ENCODE results near the gene SMYD3.
A peak's percentile ranks its signal among the peaks of the same experiment; 100 is the strongest.
"Not testable (repeated sequence)": the region's sequence is repeated elsewhere in the genome, so short reads cannot be mapped to it uniquely, and the experiment has no call there.

The SMYD3 gene

DNA sequence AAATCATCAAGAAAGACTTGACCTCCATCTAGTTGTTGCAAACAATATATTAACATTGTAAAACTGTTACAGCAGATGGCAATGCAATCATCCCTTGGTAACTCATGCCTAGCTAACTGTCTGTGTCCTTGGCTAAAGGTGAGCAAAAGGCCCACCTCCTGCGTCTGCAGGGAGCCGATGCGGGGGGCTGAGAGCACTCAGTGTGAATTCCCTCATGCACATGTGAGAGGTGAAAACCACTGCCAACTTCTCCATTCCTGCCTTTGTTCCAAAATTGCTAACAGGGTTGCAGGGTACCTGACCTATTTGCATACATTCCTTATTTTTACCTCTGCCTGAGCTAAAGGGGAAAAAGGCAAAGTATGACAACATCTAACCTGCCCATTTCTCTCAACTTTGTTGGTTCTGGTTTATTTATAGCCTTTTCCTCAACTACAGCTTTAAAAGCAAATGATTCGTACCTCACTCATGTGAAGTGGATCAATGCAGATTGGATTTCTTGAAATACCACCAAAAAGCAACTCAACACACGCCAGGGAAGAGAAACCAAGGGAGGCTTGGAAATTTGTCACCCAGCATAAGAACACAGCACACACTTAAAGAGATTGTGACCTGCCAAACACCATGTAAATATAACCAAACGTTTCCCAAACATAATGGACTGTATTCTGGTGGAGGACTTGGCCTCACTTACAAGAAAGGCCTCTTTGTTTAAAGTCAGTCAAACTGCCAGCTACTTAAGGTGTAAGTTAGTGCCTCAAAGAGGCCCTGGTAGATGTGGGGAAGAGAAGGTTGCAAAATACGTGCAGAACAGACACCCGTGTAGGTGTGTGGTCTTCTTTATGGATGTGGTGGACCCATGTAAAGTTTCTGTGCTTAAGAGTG lies 651.0 kb downstream of the SMYD3 start:
- DNase-seq: no peak

DNA sequence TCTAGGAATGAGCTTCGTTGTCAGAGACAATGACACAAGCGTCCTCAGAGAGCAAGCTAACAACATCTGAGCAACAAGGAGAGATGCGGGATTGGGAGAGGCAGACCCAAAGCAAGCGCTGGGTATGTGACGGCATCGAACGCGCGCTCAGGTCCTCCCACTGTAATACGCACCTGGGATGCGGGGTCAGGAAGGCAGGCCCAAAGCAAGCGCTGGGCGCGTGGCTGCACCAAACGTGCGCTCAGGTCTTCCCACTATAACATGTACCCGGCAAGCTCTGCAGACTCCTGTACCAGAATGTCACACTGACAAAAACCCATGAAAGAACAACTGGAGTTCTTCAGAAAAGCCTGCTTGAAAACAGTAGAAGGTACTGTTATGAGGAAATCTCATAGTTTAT lies 653.8 kb downstream of the SMYD3 start:
- no peak for DNase-seq

DNA sequence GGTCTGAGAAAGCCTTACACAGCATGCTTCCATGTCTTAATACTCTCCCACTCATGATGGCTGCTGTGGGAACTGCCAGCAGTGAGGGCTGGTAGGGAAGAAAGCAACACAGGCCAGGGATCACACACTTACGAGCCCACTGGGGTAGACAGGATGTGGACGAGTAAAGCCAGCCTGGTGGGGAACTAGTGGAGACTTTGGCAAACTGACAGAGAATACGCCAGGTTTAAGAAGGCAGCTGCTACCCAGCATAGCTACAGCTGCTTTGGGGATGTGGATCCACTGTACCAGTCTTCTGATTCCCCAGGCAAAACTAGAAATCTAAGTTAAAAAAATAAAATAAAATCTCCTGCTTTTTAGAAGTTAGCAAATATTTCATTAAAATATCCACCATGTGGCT lies 664.0 kb downstream of the SMYD3 start:
- DNase-seq: no peak

DNA sequence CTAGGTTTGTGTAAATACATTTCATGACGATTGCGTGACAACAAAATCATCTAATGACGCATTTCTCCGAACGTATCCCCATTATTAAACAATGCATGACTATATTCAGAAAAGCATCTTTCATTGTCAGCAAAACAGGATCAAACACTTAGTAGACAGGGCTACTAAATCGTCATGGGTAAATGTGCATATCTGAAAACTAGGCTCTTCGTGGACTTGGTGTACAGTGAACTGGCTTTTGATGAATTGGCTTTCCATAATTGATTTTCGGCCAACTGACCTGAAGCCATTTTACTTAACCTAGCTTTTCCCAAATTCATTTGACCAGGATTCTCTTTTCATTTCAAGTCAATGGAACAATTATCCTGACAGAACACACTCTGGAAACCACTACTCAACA lies 665.0 kb downstream of the SMYD3 start:
- no peak for DNase-seq

DNA sequence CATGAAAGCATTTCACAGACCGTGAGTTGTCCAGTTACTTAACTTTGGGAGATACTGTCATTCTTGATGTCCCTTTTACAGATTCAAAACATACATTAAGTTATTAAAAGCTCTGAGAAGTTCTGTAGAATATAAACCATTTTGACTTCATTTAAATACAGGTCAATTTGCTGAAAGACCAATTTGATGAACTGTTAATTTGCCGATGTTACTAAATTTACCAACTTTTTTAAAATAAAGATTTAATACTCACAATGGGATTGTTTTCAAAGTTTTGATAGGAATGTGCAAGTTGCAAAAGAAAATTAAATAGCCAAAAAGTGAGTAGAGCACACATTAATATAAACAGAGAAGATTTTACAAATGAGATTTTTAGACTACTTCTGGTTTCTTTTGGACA lies 666.1 kb downstream of the SMYD3 start:
- no peak for DNase-seq

DNA sequence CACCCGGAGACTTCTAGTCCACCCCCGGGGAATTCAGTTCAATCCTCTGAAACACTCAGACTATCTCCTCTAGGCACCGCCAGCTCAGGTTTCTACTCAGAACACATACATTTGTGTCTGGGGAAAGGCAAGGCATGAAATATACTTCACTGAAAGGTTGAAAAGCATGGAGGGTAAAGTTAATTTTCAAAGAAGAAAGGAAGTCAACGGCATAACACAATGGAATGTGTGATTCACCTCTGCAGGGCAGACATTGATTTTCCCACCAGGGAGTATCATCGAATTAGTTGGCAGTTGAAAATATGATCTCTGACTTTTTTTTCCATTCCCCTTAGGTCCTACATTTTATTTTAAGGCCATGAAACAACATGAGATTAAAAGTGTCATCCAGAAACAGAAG lies 669.4 kb downstream of the SMYD3 start:
- DNase-seq: no peak

DNA sequence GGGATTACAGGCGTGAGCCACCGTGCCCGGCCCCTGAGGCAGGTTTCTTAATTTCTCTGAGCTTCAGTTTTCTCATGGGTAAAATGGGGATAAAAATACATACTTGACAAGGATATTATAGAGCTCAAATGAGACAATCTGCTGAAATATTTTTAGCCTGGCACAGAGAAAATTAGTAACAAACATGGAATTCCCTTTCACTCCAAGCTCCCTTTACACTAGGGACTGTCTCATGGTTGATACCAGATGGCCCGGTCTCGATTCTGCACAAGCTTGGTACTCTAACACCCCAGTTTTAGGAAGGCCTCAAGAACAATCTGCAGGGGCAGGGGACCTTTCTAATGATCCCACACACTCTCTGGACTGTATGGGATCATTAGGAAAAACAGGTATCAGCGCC lies 671.7 kb downstream of the SMYD3 start:
- DNase-seq: no peak

DNA sequence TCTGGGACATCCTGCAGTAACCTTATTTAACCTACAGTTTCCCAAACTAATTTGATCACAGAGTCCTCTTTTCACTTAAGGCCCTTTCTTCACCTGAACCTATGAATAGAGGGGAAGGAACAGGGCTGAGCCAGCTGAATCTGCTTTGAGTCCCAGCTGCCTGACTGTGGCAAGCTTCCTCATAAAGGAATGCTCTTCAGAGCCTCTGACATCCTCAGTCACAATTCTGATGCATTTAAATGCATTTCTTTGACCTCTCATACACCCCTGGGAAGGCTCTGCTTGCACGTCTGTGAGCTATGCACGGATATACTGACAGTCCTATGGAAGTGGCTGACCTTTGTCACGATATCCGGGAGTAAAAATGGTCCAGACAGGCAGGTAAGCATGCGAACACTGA lies 673.1 kb downstream of the SMYD3 start:
- DNase-seq: no peak

DNA sequence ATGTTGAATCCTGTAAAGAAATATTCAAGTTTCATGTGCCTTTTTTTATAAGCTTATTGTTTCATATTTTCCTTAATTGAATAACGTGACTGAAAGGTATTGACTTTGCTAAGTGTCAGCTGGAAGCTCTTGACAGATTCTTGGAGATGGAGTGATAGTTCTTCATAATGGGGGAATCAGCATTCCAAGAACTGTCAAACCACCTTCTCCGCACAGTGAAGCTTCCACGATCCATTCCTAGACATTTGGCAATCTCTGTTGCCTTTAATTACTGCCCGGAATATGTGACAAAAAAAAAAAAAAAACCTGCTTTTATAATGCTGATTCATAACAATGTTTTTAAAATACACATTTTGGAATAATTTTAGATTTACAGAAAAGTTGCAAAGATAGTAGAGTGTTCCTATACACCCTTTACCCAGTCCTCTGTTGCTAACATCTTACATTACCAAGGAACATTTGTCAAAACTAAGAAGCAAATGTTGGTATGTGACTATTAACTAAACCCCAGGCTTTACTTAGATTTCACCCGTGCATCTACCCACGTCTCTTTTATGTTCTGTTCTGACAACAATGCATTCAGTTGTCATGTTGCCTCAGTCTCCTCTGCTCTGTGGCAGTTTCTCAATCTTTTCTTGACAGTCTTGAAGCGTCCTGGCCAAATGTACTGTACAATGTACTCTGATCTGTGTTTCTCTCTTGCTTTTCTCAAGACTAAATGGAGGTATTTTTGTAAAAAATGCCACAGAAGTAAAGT lies 674.1 kb downstream of the SMYD3 start:
- no peak for DNase-seq

DNA sequence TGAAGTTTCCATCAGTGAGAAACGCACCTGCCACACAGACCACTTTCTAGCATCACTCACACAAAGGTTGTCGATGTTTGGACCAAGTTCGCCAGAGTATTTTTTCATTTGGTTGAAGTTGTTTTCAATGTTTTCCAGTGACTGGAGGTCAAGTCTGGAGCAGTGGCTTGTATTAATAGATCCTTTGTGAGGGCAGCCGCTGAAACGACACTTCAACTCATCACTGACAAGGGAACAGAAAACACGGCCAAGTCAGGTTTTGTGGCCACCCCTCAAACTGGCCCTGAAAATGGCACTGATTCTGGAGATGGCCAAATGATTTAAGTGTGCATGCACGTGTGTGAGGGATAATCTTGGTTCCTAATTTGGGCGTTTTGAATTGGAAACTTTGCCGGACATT lies 675.6 kb downstream of the SMYD3 start:
- no peak for DNase-seq

DNA sequence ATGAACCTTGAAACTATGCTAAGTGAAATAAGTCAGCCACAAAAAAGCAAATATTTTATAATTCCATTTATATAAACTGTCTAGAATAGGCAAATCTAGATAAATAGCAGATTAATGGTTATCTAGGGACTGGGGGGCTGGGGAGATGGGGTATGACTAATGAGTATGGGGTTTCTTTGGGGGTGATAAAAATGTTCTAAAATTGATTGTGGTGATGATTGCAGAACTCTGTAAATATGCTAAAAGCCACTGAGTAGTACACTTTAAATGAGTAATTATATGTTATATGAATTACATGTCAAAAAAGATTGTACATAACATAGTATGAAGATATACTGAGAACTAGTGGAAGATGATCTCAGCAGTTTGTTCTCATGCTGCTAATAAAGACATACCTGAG lies 677.3 kb downstream of the SMYD3 start:
- DNase-seq: no peak

DNA sequence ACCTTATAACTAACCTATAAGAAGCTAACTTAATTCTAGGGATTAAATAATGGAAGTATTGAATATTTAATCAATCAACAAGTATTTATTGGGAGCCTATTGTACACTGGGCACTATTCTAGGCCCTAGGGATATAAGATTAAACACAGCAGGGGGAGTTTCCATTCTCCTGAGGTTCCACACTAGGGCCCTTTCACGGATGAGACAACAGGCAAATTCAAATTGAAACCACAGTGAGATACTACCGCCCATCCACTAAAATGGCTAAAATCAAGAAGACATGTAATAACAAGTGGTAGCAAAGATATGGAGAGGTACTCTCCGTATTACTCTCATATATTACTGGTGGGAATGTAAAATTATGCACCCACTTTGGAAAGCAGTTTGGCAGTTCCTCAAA lies 677.9 kb downstream of the SMYD3 start:
- DNase-seq: no peak

DNA sequence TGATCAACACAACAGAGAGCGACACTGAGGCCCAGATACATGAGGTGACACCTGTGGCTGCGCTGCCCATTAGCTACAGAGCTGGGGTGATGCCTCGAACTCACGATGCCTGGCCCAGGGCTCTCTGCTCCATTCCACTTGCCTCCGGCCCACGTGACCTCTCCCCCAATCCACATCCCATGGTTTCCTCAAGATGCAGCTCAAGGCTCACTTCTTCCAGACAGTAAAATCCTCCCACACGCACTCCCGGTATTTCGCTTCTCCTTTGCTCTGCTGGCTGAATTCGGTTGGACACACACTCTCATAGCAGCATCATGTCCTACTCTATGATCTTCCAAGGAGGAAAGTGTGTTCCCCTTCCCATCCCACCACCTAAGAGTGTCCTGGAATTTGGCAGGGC lies 679.8 kb downstream of the SMYD3 start:
- DNase-seq: no peak

DNA sequence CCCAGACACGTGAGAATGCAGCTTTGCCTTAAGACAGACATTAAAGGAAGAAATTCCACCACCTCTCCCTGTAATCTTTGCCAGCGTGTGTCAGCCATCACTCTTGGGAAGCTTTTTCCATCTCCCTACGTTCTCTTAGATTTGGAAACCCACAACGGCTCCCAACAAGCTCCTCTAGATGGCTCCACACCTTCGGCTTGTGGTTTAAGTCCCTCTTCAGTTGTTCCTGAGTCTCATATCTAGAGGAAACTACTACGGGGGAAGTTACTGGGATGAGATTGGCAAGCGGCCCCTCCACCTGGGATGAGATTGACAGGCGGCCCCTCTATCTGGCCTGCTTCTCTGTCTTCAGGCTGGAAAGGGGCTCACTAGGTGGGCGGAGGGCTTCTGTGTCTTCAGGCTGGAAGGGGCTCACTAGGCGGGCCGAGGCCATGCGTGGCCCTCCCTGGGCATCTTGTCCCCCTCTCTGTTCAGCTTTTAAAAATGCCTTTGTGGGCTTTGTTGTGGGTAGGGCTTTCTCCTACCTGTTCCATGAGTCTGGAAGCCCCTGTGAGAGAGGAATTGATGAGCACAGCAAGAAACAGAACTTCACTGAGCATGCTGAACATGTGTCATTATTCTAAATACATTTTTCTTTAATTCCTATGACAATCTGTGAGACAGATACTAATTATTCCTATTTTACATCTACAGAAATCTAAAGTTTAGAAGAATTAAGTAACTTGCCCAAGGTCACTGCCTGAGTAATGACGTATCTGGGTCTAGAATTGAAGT lies 681.8 kb downstream of the SMYD3 start:
- no peak for DNase-seq

DNA sequence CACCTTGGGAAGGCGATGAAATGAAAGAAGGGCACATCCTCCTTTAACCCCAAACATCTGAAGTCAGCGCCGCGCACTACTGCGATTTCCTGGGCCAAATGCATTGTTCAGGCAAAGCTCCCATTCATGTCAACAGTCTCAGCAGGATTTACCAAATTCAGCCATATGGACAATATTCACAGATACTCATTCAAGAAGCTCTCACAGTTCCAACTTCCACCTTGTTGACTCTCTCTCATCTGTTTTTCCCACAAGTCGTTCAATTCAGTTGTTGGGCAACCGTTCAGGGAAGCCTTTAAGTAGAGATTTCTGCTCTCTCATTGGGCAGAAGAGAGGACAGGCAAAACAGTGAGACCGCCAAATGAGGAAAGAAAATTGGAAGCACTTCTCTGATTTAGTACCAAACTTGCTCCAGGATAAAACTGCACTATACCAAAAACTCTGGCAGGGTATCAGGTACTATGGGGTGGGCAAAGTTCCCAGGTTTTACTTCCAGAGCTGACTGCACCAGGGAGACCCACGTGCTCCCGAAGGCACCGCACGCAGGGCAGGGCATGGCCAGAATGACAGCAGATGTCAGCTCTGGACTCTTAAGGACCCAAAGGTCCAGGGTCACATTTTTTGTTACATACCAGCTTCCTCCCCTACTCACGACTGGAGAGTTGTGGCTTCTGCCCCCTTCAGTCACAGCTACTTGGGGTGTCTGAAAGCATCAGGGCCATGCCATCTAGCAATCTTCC lies 683.5 kb downstream of the SMYD3 start:
- DNase-seq: no peak

DNA sequence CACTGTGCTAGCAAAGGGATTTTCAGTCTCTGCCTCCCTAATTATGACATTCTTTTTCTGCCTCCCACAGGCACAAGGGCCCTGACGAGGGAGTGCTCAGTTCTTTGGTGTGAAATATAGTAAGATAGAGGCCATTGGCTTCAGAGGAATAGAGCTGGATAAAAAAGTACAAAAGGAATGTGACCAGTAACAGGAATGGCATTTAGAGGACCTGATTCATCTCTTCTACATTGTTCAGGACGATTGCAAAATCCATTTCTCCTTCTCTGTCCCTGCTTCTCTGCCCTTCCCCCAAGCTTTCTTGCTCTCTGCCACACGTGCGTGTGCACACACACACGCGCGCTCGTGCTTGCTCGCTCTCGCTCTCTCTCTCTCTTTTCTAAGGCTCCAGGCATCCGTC lies 684.1 kb downstream of the SMYD3 start:
- DNase-seq: no peak

DNA sequence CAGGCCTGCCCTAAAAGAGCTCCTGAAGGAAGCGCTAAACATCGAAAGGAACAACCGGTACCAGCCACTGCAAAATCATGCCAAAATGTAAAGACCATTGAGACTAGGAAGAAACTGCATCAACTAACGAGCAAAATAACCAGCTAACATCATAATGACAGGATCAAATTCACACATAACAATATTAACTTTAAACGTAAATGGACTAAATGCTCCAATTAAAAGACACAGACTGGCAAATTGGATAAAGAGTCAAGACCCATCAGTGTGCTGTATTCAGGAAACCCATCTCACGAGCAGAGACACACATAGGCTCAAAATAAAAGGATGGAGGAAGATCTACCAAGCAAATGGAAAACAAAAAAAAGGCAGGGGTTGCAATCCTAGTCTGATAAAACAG lies 688.7 kb downstream of the SMYD3 start:
- not testable (repeated sequence) for DNase-seq

DNA sequence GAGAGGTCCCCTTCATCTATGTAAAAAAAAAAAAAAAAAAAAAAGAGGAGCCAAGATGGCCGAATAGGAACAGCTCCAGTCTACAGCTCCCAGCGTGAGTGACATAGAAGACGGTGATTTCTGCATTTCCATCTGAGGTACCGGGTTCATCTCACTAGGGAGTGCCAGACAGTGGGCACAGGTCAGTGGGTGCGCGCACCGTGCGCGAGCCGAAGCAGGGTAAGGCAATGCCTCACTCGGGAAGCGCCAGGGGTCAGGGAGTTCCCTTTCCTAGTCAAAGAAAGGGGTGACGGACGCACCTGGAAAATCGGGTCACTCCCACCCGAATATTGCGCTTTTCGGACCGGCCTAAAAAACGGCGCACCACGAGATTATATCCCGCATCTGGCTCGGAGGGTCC lies 690.6 kb downstream of the SMYD3 start:
- DNase-seq: not testable (repeated sequence)

DNA sequence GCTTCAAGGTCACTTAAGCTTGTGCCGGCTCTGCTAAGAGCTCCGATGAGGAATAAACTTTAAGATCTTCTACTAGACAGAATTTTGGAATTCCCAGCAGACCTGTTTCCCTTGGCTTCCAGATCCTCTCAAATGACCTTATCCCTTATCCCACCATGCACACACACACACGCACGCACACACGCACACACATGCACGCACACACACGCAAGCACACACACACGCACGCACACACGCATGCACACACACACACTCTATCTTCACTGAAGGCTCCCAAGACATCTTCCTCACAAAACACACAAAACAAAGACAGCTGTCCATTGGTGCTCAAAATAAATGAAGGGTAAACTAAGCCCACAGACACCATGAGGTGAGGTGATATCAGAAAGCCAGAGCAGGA lies 692.4 kb downstream of the SMYD3 start:
- DNase-seq: no peak

DNA sequence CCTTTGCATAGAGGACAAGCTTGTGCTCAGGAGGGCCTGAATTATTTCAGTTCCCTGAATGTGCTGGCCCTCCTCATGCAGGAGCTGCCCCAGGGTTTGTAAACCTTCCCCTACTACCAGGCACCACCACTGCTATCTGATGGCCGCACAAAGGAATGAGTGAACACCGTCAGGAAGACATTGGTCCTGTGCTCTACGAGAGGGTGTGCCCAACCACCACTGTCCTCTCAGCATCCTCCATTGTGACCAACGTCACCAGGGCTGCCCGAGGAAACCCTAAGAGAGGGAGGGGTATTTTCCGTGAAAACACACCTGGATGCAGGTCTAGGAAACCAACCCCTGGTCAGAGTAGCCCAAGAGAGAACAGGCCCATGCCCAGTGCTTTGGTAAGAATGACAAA lies 694.8 kb downstream of the SMYD3 start:
- no peak for DNase-seq

DNA sequence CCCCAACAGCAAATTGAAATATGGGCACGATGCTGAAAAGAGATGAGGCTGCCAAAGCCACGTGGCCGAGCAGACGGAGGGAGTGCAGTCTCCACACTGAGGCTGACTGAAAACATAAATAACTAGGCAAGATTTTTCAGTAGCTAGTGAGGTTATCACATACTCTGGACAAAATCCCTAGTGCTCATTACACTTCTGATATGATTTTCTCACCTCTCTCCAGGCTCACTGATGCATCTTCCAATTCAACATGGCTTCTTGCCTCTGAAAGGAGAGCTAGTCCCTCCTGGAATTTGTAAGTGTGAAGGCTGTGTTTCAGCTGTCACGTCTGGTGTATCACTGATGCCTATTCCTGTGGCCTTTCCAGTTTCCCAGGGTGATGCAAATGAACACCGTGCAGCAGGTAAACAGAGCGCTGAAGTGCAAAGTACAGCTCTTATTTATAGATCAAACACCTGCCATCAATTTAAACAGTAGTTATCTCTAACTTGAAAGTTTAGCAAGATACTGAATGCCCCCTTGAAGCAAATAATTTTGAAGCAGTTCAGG lies 696.2 kb downstream of the SMYD3 start:
- peak; percentile 82 for DNase-seq

DNA sequence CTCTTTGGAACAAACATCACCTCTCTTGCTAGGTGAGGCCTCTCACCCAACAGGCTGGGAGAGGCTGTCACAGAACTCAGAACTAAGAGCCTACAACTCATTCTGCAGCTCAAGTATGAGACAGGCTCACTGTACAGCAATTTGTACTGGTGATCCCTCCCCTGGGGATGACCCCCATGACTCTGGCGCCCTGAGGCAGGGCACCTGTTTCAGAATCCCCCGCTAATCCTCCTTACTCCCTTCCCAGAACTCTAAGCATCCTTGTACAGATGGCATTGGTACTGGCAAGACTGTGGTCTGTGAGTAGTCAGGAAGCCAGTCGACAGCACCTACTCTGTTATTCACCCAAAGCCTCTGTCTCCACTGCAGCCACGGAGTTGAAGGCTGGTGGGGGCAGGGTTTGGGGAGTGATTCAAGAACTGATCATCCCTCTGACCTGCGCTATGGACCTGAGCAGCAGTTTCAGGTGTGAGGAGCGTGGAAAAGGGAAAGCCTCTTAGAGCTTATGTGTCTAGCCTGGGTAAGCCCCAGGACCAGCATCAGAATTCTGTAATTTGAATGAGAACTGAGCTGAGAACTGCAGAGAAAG lies 696.8 kb downstream of the SMYD3 start:
- peak; percentile 58 for DNase-seq
